H4 (cell line): ENCODE data around the gene KRT82. TPM values are rescaled to one million over a fixed set of nuclear protein-coding genes. Genes with fewer than 3 reads are reported as not detected.

Source experiments
- DNase-seq: peaks from one replicate; pipeline ENCODE4 v3.0.0-alpha.2; 2015; ENCODE audit warnings: low spot score
- total RNA-seq: library from RNA; depleted of rRNA; stranded (reverse); fragments of >200 nt; shearing (Covaris generic); gene quantifications from 2 replicates; pipeline ENCODE4 v1.2.3, GENCODE V29; 2014

The KRT82 gene
- total RNA-seq, 1 experiment from 2014 or later: not detected

DNA sequence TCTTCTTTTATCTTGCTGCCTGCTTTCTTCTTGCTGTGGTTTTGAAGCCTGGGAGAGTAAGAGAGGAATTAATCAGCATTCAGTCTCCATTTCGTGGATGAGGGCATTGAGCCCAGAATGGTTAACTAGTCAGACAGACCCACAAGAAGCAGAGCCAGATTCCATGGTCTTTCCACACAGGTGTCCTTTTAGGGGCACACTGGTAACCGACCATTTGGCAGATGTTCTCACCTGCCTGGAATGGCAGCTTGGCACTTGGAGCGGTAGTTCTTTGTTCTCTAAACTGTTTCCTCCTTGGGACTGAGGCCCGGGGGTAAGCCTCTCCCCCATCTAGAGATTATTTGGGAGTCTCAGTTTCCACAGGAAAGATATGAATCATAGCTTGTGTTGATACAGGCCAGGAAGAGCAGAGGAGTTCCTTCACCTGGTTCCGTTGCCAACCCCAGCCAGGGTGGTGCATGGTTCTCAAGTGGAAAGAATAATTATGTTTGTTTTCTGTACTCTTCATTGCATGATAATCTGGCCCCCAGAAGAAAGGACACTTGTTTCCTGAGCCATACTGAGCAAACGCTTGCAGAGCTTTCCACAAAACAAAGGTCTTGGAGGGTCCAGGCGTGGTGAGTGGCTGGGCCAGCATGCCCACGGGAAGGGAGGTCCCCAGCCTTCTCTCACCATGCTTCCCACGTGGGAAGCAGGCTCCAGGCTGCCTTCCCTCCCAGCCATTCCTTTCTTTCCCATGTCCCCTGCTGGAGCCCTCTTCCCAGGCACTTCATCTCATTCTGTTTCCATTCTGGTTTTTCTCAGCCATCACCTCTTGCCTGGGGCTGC is 30.1 kb upstream of the KRT82 start:
- DNase-seq: no peak

DNA sequence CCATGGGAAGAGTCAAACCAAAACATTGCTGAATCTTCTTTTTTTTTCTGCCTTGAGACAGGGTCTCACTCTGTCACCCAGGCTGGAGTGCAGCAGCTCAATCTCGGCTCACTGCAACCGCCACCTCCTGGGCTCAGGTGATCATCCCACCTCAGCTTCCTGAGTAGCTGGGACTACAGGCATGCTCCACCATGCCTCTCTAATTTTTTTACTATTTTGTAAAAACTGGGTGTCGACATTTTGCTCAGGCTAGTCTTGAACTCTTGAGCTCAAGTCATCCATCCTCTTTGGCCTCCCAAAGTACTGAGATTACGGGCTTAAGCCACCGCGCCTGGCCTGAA is 29.5 kb upstream of the KRT82 start:
- DNase-seq: no peak

DNA sequence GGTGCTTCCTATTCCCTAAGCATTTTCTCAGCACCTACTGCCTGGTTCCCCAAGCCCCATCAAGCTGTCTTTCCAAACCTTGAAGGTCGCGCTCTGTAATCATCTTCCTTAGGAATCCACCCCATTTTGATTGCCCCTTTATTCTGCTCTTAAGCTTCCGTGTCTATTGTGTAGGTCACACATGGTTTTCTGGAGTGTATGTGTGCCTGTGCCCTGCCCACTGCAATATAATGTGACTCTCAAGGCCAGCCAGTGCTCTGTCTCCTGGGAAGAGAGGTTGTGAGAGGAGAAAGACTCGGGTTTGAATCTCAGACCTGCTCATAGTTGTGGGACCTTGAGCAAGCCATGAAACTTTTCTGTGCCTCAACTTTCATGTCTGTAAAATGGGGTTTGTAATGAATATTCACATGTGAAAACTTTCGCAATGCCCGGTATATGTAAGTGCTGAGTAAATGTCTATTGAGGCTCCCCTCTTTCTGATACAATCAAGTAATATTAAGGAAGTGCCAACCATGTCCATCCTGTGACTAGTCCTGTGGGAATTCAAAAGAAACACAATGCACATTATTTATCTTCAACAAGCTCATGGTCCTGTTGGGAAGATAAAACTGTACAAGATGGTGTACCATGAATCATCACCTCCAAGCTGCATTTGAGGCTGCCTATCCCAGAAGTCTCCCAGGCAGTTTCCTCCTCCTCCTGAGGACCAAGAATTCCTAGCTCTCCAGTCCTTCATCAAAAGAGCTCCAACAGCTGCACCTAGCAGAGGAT is 28.8 kb upstream of the KRT82 start:
- no peak for DNase-seq

DNA sequence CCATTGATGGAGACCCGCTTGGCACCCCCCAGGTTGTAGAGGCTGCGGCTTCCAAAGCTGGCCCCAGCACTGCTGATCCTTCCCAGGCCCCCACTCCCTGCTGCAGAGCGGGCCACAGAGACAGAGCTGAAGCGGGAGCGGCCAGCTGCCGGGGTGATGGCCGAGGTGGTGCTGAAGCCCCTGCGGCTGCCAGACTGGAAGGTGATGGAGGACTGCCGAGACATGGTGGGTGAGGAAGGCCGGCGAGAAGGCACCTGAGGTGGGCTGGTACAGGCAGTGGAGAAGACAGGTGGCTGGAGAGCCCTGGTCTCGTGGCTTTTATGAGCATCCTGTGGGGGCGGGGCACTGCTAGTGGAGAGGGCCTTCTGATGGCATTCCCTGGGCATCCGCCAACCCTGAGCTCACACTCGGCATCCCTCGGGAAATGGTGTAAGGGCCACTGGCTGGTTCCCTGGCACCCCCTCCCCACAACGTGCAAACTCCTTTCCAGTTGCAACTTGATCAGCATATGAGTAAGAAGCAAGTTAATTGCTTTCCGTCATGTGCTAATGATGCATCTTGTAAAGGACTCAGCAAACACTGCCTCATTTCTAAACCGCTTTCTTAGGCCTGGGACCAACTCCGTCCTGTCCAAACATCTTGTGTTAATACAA is 28.1 kb upstream of the KRT82 start, which contains the start of gene KRT75:
KRT75 (minus strand) TSS at position 291 of the 653 bp plus-strand sequence; CDS start at position 224, 67 bp downstream.
- peak; percentile 67 for DNase-seq

DNA sequence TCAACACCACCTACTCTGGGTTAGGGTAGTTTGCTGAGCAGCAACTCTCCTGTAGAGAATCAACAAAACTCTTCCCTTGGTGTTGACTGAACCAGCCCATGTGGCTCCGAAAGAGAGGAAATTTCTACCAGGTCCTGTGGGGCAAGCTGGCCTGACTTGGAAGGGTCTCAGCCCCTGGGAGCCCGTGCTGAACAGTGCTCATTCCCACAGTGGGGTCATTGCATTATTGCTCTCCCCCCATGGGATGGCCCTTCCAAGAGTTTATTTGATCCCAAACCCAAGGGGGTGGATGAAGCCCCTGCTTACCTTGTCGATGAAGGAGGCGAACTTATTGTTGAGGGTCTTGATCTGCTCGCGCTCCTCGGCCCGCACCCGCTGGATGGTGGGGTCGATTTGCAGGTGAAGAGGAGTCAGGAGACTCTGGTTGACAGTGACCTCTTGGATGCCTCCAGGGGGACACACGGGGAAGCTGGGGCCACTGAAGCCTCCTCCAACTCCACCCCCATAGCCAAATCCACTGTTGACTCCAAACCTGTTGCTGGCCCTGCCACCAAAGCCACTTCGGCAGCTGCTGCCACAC is 27.5 kb upstream of the KRT82 start:
- DNase-seq: no peak

DNA sequence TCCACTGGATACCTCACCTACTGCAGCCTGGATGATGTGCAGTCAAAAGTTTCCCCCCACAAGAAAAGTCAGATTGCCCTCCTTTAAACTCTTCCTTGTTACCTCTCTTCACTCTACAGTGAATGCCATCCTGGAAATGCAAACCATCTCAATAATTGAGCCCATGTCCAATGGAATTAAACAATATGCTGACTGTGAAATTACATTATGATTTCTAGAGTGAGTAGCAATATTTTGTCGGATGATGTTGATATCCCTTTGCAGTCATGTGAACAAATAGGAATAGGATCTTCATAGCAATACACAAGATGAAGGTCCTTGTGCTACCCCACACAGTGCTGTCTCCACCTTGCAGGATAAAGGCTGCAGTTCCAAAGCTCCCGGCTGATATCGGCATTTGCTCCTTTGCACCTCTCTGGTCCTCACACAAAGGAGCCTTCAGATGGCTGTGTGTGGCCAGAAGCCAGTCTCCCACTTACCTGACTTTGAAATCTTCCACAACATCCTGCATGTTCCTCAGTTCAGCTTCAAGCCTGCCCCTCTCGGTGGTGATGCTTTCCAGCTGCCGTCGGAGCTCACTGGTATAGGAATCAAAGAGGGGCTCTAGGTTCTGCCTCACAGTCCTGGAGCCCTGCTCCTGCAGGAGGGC is 26.5 kb upstream of the KRT82 start:
- DNase-seq: no peak

DNA sequence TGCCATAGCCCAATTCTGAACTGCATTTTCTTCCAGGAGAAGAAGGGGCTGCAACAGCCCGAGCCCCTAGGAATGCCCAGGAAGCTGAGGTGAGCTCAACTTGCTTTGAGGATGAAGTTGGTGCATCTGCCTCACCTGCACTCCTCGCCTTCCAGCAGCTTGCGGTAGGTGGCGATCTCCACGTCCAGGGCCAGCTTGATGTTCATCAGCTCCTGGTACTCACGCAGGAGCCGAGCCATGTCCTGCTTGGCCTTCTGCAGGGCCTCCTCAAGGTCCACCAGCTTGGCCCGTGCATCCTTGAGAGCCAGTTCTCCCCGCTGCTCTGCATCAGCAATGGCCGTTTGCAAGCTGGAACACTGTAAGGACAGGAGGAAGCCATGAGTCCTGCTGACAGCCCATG is 22.0 kb upstream of the KRT82 start:
- DNase-seq: no peak

DNA sequence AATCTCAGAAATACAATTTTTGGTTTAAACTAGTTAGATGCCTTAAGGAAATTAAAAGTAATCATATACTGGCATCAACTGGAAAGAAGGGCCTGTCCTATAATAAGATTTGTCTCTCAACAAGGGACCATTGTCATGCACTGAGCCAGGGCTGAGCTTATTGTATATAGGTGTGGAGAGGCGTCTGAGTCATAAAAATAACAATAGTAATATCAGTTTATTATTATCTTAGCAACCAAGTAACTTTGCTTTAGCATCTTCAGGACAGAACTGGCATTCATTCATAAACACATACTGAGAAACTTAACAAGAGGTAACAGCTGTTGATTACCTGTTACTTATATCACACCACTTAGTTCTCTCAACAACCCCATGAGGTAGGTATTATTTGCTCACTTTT is 20.9 kb upstream of the KRT82 start:
- DNase-seq: no peak

DNA sequence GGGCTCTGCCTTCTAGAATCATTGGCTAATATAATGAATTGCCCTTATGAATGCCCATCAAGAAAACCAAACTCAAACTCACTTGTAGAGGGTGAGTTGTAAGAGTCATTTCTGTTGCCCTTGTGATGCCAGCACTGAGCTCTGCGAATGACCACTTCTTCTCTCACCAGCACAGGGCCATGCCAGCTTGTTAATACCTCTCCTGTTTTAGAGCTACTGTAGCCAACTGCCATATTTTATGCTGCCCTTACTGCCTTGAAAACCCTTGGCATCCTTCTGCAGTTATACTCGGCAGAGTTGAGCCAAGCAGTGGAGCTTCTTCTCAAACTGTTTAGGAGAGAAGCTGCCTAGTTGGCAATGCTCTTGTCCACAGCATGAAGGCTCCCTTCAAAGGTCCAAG is 19.9 kb upstream of the KRT82 start:
- no peak for DNase-seq

DNA sequence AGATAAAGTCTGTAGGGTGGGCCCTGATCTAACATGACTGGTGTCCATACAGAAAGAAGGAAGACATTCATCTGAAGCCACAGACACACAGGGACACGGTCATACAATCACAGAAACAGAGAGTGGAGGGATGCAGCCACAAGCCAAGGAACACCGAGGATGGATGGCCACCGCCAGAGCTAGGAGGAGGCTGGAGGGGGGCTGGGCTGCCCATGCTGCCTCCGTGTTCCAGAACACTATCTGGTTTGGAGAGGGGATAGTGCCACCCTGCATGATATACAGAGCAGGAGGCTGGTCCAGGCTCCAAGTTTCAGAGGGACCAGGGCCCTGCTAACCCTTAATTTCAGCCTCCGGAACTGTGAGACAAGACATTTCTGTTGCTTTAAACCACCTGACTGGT is 19.3 kb upstream of the KRT82 start:
- no peak for DNase-seq

DNA sequence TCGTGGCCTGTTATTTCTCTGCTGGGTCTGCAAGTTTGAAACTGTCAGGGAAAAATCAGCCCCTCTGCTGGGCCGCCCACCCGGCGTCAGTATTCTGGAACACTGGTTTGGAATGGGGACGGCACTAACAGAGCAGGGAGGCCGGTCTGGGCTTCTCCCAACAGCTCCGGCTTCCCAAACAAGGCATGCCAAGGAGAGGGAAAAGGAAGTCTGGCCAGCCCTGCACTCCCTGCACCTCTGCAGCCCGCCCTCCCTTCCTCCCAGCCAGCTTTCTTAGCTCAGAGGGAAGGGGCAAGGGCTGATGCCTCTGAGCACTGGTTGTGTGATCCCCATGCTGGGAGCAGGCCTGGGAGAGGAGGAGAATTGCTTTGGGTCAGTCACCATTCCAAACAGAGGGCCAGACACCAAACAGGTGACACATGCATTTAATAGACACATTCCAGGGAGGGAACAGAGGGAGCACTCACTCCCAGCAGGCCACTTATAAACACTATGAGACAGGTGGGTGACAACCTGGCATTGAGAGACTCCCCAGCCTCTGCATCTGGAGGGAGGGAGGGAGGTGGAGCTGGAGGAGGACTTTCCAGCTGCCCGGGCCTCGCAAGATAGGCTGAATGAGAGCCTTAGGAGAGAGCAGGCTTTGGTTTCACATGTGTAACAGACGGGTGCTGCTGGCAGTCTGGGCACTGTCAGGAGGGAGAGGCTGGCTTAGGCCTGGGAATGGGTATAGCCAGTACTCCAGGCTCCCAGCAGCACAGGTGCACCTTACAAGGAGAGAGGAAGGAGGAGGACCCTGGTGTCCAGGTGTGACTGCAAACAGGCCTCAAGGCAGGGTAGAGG is 17.7 kb upstream of the KRT82 start:
- no peak for DNase-seq

DNA sequence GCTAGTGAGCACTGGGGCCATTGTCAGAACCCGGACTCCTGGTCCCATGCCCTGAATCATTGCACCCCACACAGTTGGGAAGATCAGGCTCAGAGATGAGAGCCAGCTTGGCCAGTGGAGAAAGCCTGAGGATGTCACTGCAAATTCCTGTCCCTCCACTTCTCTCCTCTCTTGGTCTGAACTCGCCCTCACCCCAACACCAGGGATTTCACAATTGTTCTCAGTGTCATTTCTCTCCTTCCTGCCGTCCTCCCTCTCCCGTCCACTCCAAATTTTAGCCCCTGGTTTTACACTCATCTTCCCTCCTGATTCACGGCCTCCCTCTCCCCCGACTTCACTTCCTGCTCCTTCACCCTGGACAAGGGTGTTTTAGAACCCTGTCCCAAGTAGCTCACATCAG is 16.9 kb upstream of the KRT82 start:
- DNase-seq: no peak

DNA sequence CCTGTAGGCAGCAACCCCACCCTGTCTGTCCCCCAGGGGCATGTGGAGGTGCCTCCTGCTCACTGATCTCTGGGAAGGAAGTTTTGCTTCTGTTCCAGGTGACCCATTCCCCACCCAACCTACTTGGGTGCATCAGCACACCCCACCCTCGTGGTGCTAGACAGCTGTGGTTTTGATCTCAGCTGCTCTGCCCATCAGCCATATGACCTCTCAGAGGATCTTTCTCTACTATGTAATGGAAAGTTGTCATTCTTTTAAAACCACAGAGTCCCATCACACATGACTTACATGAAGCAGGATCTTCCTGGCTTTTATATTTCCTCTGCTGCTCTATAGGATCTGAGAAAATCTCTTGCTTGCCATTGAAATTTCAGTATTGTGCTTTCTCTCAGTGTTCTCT is 13.5 kb upstream of the KRT82 start:
- no peak for DNase-seq

DNA sequence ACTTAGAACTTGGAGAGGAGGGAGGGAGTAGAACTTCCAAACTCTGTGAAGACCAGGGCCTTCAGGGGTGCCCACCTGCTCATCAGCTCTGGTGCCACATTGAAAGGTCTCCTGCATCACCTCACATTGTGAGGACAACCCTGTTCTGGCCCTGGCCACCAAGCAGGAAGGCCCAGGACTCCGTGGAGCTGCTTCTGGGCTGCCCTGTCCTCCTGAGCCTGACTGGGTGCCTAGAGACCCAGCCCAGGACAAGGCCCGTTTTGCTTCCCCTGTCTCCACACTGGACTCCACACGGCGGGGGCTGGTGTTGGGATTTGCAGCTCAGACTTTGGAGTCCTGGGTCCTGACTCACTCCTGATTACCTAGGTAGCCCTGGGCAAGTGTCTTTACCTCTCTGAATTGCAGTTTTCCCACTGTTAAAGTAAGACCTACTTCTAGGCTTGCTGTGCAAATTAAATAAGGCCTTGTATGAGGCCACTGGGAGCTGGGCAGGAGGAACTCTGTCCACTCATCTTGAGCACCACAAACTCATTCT is 12.5 kb upstream of the KRT82 start:
- DNase-seq: no peak

DNA sequence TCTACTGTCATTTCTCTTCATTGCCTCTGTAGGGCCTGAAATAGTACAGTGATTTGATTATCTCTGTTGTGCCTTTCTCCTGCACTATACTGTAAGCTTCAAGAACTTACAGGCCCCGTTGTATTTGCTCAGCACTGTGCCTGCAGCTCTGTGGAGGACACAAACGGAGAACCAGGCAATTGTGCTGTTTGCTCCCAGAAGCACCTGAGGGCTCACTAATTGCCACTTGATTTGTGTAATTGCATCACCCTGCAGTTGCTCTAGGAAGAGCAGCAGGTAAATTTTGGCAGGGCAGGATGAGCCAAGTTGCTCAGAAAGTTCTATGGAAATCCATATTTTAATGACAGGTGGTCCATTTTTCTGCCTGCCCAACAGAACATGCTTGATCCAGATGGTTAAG is 11.6 kb upstream of the KRT82 start:
- DNase-seq: no peak

DNA sequence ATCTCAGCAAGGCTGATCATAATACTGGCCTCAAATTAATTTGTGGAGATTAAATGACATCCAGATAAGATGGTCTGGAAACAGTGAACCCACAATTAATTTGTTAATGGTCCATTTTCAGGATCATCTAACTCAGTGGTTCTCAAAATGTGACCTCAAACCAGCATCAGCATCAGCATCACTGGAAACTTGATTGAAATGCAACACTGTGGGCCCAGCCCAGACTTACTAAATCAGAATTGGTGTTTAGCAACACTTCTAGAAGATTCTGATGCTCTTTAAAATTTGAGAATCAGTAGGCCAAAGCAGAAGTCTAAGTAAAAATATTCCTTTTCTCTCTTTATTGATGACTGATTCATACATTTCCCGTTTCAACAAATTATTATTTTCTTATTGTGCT is 10.7 kb upstream of the KRT82 start:
- DNase-seq: no peak

DNA sequence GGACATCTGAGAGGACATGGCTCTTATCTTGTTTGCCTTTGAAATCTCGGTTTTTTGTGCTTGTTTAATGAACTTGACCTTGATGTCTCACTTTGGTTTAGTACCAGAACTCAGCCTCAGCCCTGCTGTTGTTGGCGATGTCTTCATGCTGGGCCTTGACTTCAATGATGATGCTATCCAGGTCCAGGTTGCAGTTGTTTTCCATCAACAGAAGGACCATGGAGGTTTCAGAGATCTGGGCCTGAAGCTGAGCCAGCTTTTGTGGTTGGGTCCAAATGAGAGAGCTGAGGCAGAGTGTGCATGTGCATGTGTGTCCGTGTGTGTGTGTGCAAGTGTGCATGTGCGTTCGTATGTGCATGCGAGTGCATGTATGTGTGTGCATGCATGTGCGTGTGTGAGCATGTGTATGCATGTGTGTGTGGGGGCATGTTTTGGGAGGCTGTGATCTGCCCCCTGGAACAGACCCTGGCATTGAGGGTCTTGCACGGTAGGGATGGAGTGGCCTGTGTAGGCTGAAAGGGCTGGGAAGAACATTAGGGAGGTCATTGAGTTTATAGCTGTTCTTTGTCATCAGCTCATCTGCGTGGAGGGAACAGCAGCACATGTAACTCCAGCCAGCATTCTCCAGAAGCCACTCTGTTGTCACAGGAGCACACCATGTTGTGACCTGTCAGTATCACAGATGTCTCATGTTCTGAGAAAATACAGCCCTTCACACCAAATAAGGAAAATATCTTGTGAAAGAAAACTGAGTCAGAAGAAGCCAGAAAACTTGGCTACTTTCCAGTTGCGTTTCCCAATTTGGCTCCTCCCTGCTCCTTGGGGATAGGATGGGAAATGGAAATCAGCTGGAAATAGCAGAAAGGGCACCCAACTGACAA is 10.0 kb upstream of the KRT82 start:
- peak; percentile 57 for DNase-seq

DNA sequence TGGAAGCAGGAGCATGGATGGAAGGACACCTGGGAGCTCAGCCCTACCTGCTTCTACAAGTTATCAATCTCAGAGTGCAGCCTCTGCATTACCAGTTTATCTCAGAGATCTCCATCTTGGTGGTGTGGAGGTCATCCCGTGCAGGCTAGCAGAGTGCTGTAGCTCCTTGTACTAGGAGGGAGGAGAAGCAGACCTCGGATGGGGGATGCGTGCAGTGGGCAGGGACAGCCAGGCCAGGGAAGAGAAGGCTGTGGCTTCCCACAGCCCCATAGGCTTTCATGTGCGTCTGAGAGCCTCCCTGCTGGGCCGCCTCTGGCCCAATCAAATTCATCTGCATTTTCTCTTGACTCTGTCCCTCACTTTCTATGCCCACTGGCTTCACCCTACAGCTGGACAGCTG is 8.8 kb upstream of the KRT82 start:
- no peak for DNase-seq

DNA sequence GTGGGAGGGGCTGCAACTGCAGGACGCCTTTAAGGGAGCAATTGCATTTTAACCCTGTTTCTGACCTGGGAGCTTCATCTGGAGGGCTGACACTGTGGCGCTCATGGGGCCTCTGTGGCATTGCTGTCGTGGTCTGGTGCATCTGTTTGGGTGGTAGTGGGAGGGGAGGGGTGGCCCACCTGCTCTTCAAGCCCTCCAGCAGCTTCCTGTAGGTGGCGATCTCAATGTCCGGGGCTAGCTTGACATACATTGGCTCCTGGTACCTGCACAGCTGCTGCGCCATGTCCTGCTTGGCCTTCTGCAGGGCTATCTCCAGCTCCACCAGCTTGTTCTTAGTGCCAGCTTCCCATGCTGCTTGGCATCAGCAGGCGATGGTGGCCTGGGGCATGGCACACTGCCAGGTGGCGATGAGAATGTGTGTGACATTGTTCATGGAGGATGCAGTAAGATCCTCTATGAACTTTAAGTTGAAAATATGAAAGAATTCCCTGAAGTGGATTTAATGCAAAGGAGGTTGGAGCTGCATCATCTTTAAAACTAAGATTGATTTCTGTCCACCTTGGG is 7.7 kb upstream of the KRT82 start:
- DNase-seq: no peak
